NCI-H748 (cell line): ENCODE data around the gene AP3M1.

Experiments used
- DNase-seq: peaks from one replicate; lab custom pipeline; 2025; ENCODE audit not compliant: unreplicated experiment; lab: John Stamatoyannopoulos, UW

The AP3M1 gene

GRCh38 chr10:74118804-74119203 is 31.8 kb downstream of the AP3M1 start:
- DNase-seq, result no peak

GRCh38 chr10:74117738-74118137 is 32.9 kb downstream of the AP3M1 start:
- DNase-seq, result no peak

GRCh38 chr10:74114041-74114448 is 36.6 kb downstream of the AP3M1 start:
- DNase-seq, result no peak

- DNase-seq, result no peak
These were observed 37.1 kb downstream of the AP3M1 start for GRCh38 chr10:74113546-74113945.

- DNase-seq, result no peak
These were observed 38.8 kb downstream of the AP3M1 start for GRCh38 chr10:74111799-74112198.

GRCh38 chr10:74110120-74110519 is 40.5 kb downstream of the AP3M1 start:
- no peak for DNase-seq

- no peak for DNase-seq
These were observed 41.2 kb downstream of the AP3M1 start for GRCh38 chr10:74109452-74109851.

- DNase-seq, result no peak
These were observed 43.2 kb downstream of the AP3M1 start for GRCh38 chr10:74107391-74107790.

- no peak for DNase-seq
These were observed 45.6 kb downstream of the AP3M1 start for GRCh38 chr10:74104996-74105395.

GRCh38 chr10:74104480-74104879 is 46.1 kb downstream of the AP3M1 start:
- no peak for DNase-seq

GRCh38 chr10:74103560-74104258 is 46.9 kb downstream of the AP3M1 start:
- peak; percentile 16 for DNase-seq

- no peak for DNase-seq
These were observed 50.8 kb downstream of the AP3M1 start for GRCh38 chr10:74099836-74100235.

GRCh38 chr10:74099420-74099819 is 51.2 kb downstream of the AP3M1 start:
- no peak for DNase-seq

- no peak for DNase-seq
These were observed 52.9 kb downstream of the AP3M1 start for GRCh38 chr10:74097776-74098175.

GRCh38 chr10:74096777-74097176 is 53.9 kb downstream of the AP3M1 start:
- no peak for DNase-seq

GRCh38 chr10:74094231-74094630 is 56.4 kb downstream of the AP3M1 start:
- no peak for DNase-seq

GRCh38 chr10:74093530-74094164 is 57.0 kb downstream of the AP3M1 start:
- no peak for DNase-seq

GRCh38 chr10:74092372-74092771 is 58.3 kb downstream of the AP3M1 start:
- DNase-seq, result no peak

- no peak for DNase-seq
These were observed 61.9 kb downstream of the AP3M1 start for GRCh38 chr10:74088722-74089121.

GRCh38 chr10:74086317-74086716 is 64.3 kb downstream of the AP3M1 start:
- DNase-seq, result no peak

- no peak for DNase-seq
These were observed 65.7 kb downstream of the AP3M1 start for GRCh38 chr10:74084955-74085354.

- no peak for DNase-seq
These were observed 67.3 kb downstream of the AP3M1 start for GRCh38 chr10:74083304-74083703.
